CMK (cell line): ENCODE results near the gene ATXN7.
A peak's percentile ranks its signal among the peaks of the same experiment; 100 is the strongest.

Source experiments
- DNase-seq: peaks from one replicate; pipeline ENCODE4 v3.0.0-alpha.2; 2010; ENCODE audit warnings: low read depth

ATXN7 gene

DNA sequence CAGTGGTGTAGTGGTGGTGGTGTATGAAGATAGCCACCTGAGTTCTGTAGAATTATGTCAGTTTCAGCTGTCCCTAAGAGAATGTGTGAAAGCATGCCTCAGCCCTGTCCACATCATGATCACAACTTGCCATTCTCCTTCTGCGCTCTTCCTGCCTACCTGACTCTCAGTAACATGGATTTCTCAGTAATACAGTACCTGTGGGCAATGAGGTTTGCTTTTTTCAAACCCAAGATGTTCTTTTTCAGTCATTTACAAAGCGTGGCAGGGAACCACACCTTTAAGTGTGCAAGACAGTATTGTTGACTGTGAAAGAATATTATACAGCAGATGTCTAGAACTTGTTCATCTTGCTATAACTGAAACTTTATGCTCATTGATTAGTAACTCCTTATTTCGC, 120.7 kb downstream of the ATXN7 start:
- DNase-seq: no peak

- DNase-seq: no peak
These were observed 122.5 kb downstream of the ATXN7 start for GRCh38 chr3:63986146-63986545.

DNA sequence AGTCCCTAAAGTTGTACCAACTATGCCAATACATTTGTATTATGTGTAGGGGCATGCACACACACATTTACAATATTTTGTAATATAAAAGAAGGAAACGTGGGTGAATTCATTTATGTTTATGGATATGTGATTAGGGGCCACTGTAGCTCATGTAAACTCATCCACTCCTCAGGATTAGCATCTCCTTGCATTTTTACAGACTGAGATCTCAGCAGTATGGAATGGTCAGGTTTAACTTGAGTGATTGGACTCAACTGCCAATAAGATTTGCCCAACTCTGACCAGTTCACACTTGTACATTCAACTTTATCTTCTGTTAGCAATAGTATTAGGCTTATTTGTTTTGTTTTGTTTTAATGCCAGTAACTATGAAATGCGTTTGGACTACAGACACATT, 123.2 kb downstream of the ATXN7 start:
- DNase-seq: no peak

- no peak for DNase-seq
These were observed 125.3 kb downstream of the ATXN7 start for GRCh38 chr3:63988943-63989342.

DNA sequence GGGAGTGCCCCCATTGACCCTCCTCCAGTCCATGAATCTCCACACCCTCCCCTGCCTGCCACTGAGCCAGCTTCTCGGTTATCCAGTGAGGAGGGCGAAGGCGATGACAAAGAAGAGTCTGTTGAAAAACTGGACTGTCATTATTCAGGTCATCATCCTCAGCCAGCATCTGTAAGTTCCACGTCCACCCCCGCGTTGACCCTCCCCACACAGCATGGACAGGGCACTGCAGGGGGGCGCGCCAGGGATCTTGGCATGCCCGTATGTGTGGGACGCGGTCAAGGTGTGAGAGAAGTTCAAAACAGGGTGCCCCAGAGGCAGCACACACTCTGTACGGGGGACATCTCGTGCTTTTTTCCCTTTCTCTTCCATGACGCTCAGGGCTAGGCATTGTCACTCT, 126.5 kb downstream of the ATXN7 start:
- DNase-seq: no peak

DNA sequence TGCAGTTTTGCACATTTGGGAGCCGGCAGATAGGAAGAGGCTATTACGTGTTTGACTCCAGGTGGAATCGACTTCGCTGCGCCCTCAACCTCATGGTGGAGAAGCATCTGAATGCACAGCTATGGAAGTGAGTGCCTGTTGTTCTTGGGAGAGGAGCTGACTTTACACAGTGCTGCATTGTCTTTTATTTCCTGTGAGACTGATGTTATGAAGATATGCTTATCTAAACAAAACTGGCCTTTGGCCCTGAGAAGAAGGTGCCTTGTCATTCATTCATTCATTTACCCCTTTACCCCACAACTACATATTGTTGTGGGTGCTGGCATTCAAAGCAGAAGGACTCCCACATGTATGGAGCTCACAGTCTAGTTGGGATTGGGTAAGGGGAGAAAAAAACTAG, 127.1 kb downstream of the ATXN7 start:
- DNase-seq: no peak

DNA sequence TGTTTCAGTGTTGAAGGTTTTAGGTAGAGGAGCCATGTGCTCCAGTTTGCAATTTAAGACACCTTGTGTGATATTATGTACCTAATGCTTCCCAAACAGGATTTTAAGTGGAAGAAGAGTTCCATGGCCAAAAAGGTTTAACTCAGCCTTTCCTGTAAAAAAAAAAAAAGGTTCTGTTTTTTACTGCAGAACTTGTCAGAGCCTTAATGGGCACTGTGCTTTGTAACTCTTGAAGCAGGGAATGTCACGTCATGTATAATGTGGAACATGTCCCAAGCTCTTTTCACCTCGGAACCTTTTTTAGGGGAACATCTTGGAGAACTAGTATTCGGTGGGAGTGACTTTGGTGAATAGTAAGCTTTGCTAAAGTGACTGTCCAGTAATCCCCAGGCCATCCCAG, 128.0 kb downstream of the ATXN7 start:
- DNase-seq: no peak

DNA sequence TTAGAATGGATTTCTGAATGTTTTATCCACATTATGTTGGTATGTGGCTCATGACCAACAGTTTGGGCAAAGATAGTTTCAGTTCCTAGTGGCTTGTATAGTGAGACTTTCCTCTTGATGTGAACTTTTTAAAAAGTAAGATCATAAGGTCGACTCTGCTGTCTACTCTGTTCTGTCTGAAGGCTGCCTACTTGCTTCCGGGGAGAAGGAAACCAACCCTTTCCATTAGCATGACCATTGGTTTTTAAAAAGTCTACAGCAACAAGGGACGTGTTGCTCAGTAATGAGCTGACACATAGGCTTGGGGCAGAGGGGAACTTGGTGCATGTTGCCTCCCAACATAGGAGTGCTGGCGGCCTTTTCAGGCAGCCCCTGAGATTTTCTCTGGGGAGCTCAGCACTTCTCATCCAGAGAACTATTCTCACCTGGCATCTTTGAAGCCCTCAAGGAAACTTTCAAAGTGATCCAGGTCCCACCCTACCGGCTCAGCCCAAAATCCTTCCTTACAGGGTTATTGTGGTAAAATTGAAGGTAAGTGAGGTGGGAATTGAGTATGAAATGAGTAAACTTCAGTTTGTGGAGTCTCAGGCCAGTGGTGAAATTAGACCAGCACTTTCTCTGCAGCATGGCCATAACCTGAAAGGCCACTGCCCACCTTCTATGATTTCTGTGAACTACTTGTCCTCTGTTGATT, 129.0 kb downstream of the ATXN7 start:
- no peak for DNase-seq

DNA sequence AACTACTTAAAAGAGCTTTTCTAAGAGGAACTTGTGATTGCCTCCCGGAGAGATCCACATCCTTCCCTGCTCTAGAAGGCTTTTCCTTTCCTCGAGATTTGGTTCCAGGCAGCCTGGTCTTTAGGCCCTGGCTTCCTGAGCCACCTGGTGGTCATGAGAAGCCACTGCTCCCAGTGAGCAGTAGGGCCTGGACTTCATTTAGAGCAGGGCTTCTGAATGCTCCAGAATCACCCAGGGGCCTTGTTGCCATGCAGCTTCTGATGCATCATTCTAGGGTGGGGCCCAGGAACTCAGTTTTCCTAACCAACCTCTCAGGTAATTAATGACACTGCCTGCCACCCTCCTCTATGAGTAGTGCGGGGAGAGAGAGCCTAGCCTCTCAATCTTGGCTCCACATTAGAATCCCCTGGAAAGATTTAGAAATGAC, 130.0 kb downstream of the ATXN7 start:
- peak; percentile 20 for DNase-seq

DNA sequence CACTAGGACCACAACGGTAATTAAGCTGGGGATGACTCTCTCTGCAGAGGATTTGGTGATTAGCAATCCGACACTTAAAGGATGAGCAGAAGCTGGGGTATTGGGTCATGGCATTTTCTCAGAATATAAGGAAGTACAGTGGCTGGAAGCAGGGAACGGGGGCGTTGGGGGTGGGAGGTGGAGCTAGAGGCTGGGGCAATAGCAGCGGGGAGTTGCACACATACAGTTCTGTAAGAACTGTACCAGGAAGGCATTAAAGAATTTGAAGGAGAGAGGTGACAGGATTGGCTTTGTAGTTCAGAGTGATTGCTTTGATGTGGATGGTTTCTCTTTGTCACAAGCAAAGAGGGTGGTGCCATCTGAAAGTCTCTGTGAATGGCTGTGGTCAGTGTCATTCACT, 131.4 kb downstream of the ATXN7 start:
- no peak for DNase-seq

DNA sequence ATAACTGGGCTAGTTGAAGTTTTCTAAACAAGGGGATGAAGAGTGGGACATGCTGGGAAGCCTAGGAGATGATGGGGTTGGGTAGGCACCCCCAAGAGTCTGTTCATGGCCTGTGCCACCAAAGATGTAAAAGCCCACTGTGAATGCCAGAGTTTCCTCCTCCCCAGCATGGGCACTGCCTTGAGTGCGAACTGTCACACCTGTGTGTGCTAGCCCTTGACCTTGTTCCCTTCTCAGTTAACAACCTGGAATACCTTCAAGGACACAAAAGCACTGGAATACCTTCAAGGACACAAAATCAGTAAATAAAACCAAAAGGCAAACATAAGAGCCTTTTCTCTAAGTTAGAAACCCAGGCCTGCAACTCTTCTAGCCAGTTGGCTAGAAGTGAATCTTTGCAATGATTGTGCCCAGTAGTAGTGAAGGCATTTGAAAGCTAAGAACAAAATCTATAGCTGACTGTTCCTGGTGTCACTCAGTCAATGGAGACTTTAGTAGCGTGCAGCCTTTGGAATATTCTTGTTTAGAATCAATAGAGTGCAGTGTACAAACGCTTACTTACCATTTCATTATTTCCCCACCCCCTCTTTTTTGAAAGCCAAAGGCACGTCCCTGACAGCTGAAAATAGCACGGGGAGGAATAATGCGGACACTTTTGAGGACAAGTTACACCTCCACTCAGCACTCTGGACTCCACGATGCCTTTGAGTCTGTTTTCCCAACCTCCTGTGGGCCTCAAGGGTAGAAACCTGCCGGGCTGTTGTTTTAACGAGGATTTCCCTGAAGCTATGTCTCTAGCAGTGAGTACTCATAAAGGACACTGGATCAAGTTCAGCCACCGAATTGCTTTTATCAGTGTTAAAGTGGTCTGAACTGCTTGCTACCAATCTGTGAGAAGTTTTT, 135.4 kb downstream of the ATXN7 start:
- no peak for DNase-seq

DNA sequence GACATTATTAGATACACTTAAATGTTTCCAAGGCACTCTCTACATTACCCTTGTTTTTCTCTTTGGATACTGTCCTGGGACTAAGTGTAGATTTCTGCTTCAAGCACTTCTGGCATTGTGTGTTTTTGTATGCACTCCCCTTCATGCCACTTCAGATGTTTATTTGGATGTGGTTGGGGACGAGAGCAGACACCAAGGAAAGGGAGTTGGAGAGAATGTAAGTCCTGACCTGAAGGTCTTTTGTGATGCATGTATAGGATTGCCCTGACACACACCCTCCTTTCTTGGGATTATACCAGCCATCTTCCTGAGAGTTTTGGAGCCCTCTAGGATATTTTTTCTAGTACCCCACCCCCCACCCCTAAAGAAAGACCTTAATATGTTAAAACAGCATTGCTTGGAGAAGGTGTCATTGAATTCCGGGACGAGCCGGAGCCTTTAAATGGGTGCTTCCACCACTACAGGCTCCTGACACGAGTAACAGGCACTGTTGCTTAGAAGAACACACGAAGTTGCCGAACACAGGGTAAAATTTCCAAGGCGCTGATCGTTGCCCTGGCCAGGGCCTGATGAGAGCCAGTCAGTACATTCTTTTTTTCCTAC, 136.9 kb downstream of the ATXN7 start:
- DNase-seq: no peak

DNA sequence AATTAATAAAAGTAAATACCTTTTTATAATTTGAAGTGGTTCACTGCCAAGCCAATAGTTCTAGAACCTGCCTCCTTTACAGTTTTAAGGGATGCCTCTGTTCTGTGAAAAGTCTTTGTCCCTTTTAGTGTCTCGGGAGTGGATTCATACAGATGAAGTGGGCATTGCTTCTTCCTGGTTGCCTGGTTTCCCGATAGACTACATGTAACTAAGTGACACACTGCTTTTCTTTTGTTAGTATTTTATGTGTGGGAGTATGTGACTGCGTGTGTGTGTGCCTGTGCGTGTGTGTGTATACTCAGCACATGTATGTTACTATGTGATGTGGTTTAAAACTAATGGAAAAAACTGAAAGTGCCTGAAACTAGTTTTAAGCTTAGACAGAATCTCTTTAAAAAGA, 138.6 kb downstream of the ATXN7 start:
- DNase-seq: no peak

GRCh38 chr3:64003589-64003988, 139.9 kb downstream of the ATXN7 start:
- no peak for DNase-seq

DNA sequence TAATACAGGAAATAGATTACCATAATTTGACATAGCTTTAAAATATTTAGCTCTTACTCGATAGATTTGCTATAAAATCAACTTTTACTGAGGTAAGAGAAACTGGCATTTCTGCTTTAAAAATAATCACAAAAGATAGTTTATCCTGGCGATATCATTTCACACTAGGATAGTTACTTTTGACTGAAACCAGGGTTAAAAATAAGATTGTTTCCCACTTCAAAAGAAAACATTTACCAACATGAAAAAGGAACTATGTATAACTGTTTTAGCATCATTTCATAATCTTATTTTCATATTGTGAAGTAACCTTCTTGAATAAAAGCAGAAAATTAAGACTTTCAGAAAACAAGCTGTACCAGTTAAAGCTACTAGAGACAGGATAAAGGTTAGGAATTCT, 144.3 kb downstream of the ATXN7 start:
- DNase-seq: no peak

DNA sequence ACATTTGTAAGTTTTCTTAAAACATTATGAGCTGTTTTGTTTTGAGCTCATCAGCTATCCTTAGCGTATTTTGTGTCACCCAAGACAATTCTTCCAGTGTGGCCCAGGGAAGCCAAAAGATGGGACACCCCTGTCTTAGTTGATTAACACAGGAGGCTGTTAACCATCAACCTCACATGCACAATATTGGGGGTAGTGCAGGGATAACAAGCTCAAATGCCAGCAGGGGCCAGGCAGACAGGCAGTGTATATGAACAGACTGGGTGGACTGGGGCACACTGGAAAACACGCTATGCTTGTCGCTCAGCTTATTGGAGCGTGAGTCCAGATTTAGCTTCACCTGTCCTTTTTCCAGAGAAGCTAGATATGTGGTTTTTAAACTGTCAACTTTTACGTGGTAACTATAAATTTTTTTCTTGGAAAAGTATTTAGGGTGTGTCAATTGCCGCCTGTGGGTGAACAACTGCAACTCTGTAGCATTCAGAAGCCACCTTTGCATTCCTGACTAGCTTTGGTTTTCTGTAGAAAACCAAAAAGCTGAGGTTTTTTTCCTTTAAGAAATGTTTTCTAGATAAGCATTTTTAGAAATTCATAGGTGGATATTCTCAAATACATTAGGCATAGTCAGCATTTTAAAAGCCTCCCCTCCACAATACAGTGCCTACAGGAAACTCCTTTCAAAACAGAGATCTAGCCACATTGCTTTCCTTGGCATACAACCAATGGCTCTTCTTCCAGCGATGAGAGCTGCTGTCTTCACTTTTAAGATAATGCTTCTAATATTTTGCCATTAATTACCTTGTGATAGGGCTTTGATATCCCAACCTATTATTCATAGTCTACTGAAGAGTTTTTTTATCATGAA, 145.1 kb downstream of the ATXN7 start:
- no peak for DNase-seq

DNA sequence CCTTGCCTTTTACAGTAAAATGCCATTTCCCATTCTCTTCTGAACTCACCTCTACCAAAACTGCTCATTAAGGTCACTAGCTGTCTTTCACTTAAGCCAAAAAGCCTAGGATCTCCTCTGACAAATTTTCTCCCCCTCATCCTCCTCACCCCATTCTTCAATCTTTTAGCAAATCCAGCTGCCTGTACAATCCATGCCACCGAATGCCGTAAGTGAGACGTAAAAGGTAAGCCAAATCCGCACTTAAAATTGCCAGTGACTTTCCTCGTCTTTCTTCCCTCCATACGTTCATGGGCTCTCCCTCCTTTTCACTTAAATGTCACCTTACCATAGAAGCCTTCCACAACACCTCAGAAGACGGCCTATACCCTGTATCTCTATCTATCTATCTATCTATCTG, 145.9 kb downstream of the ATXN7 start:
- no peak for DNase-seq

DNA sequence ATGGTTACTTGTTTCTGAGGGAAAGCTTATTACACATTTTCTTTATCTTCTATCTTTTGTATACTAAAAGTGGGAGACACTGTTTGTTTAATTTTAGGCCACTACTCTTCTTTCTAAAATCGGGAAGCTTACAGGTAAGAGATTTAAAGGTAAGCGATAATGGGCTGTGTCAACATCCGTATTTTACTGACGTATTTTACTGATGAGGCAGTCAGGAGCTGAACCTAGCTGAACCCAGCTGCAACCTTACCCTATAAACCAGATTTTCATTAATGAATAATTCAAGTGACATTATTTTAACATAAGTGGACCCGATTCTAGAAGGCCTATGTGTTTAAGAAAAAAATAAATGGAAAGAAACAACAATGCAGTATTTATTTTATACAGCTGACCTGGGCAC, 146.5 kb downstream of the ATXN7 start:
- no peak for DNase-seq

GRCh38 chr3:64011685-64012084, 148.0 kb downstream of the ATXN7 start:
- DNase-seq: no peak

DNA sequence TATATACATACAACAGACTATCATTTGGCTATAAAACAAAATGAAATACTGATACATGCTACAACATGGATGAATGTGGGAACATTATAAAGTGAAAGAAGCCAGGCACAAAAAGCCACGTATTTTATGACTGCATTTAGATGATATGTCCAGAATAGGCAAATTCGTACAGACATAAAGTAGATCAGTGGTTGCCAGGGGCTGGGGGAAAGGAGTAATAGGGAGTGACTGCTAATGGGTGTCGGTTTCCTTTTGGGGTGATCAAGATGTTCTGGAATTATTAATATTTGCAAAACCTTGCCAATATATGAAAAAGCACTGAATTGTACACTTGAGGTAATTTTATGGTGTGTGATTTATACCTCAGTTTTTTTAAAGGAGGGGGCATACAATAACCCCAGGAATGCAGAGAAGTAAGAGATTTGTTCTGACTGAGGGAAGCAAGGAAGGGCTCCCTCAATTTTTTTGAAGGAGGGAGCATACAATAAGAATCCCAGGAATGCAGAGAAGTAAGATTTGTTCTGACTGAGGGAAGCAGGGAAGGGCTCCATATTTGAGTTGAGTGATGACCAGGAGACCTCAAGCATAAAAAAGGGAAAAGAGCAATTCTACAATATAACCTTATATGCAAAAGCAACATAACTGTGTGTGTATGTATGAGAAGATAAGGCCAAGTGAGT, 153.4 kb downstream of the ATXN7 start:
- DNase-seq: no peak

DNA sequence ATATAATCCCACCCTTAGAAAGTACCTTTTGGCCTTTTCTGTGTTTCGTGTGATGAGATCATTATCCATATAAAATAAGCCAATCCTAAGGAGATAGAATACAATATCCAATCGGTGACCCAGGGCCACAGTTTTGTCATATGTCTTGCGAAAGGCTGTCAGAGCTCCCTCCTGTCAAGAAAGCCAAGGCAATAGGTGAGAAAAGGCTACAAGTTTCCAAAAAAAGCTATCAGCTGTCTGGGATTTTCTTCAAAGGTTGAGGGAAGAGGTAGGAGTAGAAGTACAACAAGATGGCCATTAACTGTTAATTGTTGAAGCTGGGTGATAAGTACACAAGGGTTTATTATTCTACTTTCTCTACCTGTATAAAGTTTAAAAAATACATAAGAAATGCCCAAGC, 155.6 kb downstream of the ATXN7 start:
- no peak for DNase-seq

GRCh38 chr3:64019879-64020278, 156.2 kb downstream of the ATXN7 start:
- DNase-seq: no peak
